Activated CD4-positive, alpha-beta memory T cell treated with anti-CD3 and anti-CD28 coated beads for 36 hours (primary cell): ENCODE data around the gene GALNT2. TPM values are rescaled to one million over a fixed set of nuclear protein-coding genes. Genes with fewer than 3 reads are reported as not detected.

Experiments used
- CTCF ChIA-PET: fragments of 350-600 bp; sonication (Branson Sonifier 250); formaldehyde crosslinking; loops from one replicate; lab custom pipeline; 2021; ENCODE audit warnings: antibody characterized with exemption, inconsistent platforms; lab: Charles Lee
- POLR2A ChIA-PET: fragments of 350-600 bp; sonication (Branson Sonifier 250); formaldehyde crosslinking; loops from one replicate; lab custom pipeline; 2021; ENCODE audit warnings: antibody characterized with exemption; lab: Charles Lee
- DNase-seq: peaks from one replicate; pipeline ENCODE4 v3.0.0-alpha.2; 2020
- H3K27ac Mint-ChIP-seq: one replicate; pipeline ENCODE4 v1.8.0; 2021; ENCODE audit warnings: mixed read lengths
- H3K27me3 Mint-ChIP-seq: one replicate; pipeline ENCODE4 v1.8.0; 2021; ENCODE audit warnings: mixed read lengths
- H3K36me3 Mint-ChIP-seq: one replicate; pipeline ENCODE4 v1.8.0; 2021; ENCODE audit warnings: mixed read lengths
- H3K4me1 Mint-ChIP-seq: one replicate; pipeline ENCODE4 v1.8.0; 2021; ENCODE audit warnings: low read depth, mixed read lengths
- H3K4me3 Mint-ChIP-seq: one replicate; pipeline ENCODE4 v1.8.0; 2021; ENCODE audit warnings: mild to moderate bottlenecking, mixed read lengths
- H3K9me3 Mint-ChIP-seq: one replicate; pipeline ENCODE4 v1.8.0; 2021; ENCODE audit warnings: mixed read lengths
- intact Hi-C: fragments of 100-400 bp; cut with micrococcal nuclease; formaldehyde crosslinking; loops from one replicate; pipeline ENCODE4 v1.15.1; 2023
- total RNA-seq, 2 experiments: library from RNA; stranded (reverse); gene quantifications; one replicate each; pipeline ENCODE4 v1.2.3, GENCODE V29; 2021

GALNT2 gene
- total RNA-seq, 2 experiments from 2014 or later: 49.5 to 51.0 TPM

DNA sequence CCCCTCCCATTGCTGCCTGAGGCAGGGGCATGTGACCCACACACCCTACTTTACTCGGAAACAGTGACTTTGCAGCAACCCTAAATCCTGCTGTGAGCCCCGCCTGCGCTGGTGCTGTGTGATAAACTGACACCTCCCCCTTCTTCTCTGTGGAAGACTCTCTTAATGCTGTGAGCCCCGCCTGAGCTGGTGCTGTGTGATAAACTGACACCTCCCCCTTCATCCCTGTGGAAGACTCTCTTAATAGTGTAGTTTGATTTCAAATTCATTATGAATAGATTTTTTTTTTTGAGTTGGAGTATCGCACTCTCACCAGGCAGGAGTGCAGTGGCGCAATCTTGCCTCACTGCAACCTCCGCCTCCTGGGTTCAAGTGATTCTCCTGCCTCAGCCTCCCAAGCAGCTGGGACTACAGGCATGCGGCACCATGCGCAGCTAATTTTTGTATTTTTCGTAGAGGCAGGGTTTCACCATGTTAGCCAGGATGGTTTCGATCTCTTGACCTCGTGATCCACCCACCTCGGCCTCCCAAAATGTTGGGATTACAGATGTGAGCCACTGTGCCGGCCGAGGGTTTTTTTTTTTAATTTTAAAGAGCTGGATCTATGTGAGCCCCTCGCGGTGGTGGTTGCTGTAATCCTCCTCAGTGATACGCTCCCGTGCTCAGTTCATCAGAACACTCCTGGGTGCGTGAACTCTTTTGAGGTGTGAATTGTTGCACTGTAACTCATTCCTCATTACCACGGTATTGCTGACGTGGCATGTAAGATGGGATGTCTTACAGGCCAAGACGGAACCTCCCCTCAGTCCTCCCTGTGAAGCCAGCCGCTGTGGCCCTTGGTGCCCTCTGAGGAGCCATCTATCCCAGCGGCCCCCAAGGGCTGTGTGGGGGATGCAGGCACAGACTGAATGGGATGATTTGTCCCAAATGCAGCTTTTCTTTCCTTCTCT lies 60.3 kb downstream of the GALNT2 start:
- H3K4me1 Mint-ChIP-seq: peaks cover 62% of the 10 kb centered on the region
- H3K9me3 Mint-ChIP-seq: no peaks in the 10 kb centered on the region
- no peak overlapping the region for H3K27ac Mint-ChIP-seq
- CTCF ChIA-PET: no interaction called here
- DNase-seq: peak; percentile 71
- peaks cover 3% of the 10 kb centered on the region for H3K36me3 Mint-ChIP-seq
- no peak overlapping the region for H3K4me3 Mint-ChIP-seq
- no peaks in the 10 kb centered on the region for H3K27me3 Mint-ChIP-seq
- POLR2A ChIA-PET: no interaction called here
- intact Hi-C loops: no loop called here

DNA sequence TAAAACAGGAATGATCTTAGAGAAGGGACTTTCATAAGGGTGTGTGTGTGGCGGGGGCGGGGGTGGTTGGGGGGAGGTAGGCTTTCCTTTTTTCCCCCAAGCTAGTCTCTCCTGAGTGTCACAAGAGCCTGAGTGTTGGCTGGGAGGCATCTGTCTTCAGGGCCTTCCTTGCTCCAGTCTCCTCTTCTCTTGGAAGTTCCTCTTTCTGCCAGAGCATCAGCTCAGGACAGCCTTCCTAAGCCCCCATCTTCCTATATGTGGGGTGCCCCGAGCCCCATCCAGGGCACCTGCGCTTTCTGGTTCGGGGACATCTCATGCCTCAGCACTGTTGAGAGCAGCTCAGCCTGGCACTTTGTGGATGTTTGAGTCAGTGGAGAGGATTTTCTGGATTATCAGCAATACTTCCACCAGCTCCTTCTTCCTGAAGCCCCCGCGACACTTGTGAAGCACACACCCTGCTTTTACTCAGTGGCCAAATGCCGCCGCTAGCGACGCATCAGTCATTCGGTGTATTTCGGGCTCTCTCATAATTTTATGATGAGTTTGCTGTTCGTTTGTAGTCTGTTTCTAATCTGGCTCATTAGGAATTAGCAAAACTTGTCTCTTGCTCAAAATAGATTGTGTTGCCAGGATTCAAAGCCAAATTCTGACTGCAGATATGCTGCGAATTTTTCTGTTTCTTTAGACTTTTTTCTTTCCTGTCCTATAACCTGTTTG lies 61.7 kb downstream of the GALNT2 start:
- H3K9me3 Mint-ChIP-seq: no peaks in the 10 kb centered on the region
- H3K36me3 Mint-ChIP-seq: no peaks in the 10 kb centered on the region
- CTCF ChIA-PET: interaction anchor here (0.6 kb wide), 1 partner anchor 25 kb away, joined by 4 read pairs; no protein-coding TSS in a partner anchor
- peaks cover 57% of the 10 kb centered on the region for H3K4me1 Mint-ChIP-seq
- no peak overlapping the region for H3K4me3 Mint-ChIP-seq
- POLR2A ChIA-PET: no interaction called here
- DNase-seq: no peak
- H3K27me3 Mint-ChIP-seq: no peaks in the 10 kb centered on the region
- no peak overlapping the region for H3K27ac Mint-ChIP-seq
- intact Hi-C loops: no loop called here

DNA sequence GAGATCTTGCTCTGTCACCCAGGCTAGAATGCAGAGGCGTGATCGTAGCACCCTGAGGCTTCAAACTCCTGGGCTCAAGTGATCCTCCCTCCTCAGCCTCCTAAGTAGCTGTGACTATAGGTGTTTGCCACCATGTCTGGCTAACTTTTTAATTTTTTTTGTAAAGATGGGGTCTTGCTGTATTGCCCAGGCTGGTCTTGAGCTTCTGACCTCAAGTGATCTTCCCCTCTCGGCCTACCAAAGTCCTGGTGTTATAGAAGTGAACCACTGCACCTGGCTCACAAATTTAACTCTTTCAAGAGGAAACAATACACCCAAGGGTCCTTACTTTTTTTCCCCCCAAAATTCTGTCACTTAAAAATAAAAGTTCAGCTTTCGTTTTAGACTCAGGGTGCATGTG lies 62.3 kb downstream of the GALNT2 start:
- ChIA-PET CTCF (no interaction called here), POLR2A (no interaction called here)
- no peaks in the 10 kb centered on the region for H3K9me3 Mint-ChIP-seq
- peaks cover 51% of the 10 kb centered on the region for H3K4me1 Mint-ChIP-seq
- H3K36me3 Mint-ChIP-seq: no peaks in the 10 kb centered on the region
- no peak for DNase-seq
- H3K27ac Mint-ChIP-seq: no peak overlapping the region
- no peaks in the 10 kb centered on the region for H3K27me3 Mint-ChIP-seq
- H3K4me3 Mint-ChIP-seq: no peak overlapping the region
- intact Hi-C loops: no loop called here

DNA sequence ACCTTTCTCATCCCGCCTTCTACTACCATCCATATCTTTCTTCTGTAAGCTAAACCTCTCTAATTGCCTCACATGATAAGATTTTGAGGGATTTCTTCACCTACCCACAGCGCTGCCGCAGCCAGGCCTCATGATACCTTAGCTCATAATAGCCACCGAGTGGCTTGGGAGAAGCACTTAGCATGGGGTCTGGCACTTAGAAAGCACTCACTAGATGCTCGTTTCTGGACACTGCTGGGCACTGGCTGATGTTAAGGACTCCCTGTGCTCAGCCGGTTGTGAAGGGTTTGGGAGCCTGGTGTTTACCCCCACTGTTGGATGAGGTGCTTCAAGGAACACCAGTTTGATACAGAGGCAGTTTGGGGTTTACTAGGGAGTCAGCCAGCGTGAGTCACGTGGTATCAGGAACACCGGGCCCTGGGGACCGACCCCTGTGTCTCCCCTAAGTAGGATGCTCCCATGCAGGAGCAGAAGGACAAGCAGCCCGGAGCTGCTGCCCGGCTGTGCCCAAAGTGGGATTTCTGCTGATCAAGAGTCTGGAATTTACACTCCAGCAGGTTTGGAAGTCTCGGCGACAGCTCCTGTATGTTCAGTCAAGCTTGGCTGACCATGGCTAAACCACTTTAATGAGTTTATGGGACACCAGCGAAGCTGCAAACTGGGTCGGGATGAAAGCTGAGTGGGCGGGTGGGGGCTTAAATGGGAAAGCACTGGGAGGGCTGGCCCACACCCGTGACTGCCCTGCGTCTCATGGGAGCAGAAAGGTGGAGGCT lies 63.3 kb downstream of the GALNT2 start:
- Mint-ChIP-seq H3K4me3 (no peak overlapping the region), H3K27me3 (no peaks in the 10 kb centered on the region), H3K9me3 (no peaks in the 10 kb centered on the region), H3K4me1 (peaks cover 47% of the 10 kb centered on the region), H3K36me3 (no peaks in the 10 kb centered on the region), H3K27ac (no peak overlapping the region)
- no peak for DNase-seq
- CTCF ChIA-PET: interaction anchor here (0.7 to 1.6 kb wide), 2 partner anchors 8 to 10 kb away, joined by 3 to 5 read pairs; no protein-coding TSS in a partner anchor
- POLR2A ChIA-PET: no interaction called here
- intact Hi-C loops: no loop called here

DNA sequence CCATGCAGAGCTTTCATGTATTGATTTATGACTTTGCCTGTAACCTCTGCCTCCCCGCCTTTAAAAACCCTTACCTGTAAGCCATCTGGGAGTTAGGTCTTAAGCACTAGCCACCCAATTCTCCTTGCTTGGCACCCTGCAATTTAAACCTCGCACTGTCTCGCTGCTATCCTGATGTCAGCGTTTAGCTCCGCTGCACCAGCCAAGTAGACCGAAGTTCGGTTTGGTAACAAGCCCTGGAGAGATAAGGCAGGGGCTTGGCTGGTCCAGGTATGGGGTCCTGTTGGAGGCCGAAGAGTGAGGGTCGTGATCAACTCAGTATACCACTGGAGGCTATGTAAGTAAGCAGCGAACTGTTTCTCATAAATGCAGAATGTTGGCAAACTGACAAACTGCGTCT lies 64.4 kb downstream of the GALNT2 start:
- no peaks in the 10 kb centered on the region for H3K36me3 Mint-ChIP-seq

DNA sequence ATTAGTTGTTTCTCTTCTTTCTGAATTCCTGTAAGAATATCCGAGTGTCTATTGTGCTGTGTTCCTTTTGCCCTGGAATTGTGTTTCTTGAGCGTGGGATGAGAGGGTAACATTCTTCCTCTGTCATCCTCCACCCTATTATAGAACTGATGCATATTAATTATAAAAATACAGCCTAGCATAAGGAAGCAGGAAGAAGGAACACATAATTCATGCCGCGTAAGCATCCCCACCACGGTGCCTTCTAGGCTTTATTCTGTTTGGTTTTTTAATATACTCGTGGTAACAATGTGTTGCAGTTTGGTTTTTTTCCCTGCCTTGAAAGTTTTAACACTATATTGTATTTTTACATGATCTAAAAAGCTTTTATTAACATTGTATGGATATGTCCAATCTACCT lies 65.7 kb downstream of the GALNT2 start:
- Mint-ChIP-seq H3K9me3 (no peaks in the 10 kb centered on the region), H3K4me1 (peaks cover 25% of the 10 kb centered on the region), H3K4me3 (no peak overlapping the region), H3K27ac (no peak overlapping the region), H3K27me3 (no peaks in the 10 kb centered on the region), H3K36me3 (no peaks in the 10 kb centered on the region)
- CTCF ChIA-PET: no interaction called here
- DNase-seq: no peak
- POLR2A ChIA-PET: interaction anchor here (0.7 kb wide), 1 partner anchor 418 kb away, joined by 3 read pairs; no protein-coding TSS in a partner anchor
- intact Hi-C loops: no loop called here

More for the DNA sequence above, 64.4 kb downstream of the GALNT2 start:
- H3K27ac Mint-ChIP-seq: no peak overlapping the region
- POLR2A ChIA-PET: no interaction called here
- no peak overlapping the region for H3K4me3 Mint-ChIP-seq
- no peak for DNase-seq
- intact Hi-C loops: no loop called here
- no peaks in the 10 kb centered on the region for H3K27me3 Mint-ChIP-seq
- CTCF ChIA-PET: interaction anchor here (0.7 to 1.6 kb wide), 2 partner anchors 9 to 11 kb away, joined by 3 to 5 read pairs; no protein-coding TSS in a partner anchor
- H3K9me3 Mint-ChIP-seq: no peaks in the 10 kb centered on the region
- H3K4me1 Mint-ChIP-seq: peaks cover 36% of the 10 kb centered on the region

DNA sequence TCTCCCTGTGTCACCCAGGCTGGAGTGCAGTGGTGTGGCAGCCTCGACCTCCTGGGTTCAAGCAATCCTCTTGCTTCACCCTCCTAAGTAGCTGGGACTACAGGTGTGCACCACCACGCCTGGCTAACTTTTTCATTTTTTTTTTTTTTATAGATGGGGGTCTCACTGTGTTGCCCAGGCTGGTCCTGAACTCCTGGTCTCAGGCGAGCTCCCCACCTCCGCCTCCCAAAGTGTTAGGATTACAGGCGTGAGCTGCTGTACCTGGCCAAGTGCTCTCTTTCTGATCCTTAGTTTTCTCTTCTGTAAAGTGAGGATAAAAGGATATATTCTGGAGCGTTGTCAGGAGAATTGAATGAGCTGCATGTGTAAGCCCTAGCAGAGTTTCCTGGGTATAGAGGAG lies 68.7 kb downstream of the GALNT2 start:
- H3K9me3 Mint-ChIP-seq: no peaks in the 10 kb centered on the region
- H3K27me3 Mint-ChIP-seq: no peaks in the 10 kb centered on the region
- no peak for DNase-seq
- ChIA-PET CTCF (no interaction called here), POLR2A (no interaction called here)
- H3K36me3 Mint-ChIP-seq: no peaks in the 10 kb centered on the region
- intact Hi-C loops: no loop called here
- H3K4me1 Mint-ChIP-seq: peaks cover 23% of the 10 kb centered on the region
- no peak overlapping the region for H3K4me3 Mint-ChIP-seq
- no peak overlapping the region for H3K27ac Mint-ChIP-seq

DNA sequence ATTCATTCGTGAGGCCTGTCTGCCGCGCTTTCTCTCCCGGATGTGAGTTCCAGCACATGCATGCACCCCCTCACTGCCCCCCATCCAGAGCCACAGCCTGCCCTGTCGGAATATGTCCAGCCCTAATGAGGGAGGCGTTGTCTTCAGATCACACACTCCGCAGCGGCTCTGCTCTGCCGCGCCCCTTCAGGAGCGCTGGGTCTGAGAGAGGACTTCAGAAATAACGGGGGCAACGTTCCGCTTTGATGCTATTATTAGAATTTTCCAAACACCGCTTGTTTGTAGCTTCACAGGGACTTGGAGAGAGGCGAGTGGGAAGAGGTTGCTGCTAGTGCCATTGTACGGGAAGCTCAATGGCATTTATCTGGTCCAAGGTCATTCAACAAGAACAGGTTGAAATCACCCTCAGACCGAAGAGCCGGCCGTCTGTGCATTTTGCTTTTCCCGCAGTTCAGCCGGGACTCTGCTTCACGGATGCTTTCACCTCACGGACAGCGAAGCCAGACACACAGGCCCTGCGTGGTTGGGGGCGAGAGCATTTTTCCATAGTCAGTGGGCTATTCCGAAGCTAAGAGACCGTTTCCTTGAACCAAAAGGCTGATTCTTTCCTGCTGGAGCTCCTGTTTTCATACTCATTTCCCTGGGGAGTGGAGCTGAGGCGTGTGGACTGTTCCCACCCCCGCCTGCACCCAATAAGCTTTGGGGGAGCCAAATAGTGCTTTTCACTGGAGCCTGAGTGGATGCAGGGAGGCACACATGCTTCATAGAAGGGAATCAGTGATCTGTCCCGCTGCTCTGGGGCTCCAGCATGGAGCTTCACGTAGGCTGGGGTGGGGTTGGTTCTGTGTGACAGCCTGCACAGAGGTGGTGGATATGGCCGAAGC lies 69.7 kb downstream of the GALNT2 start:
- ChIA-PET POLR2A (no interaction called here), CTCF (interaction anchor here (1.4 kb wide), 1 partner anchor 27 kb away, joined by 3 read pairs; no protein-coding TSS in a partner anchor)
- H3K27me3 Mint-ChIP-seq: no peaks in the 10 kb centered on the region
- H3K36me3 Mint-ChIP-seq: no peaks in the 10 kb centered on the region
- no peaks in the 10 kb centered on the region for H3K9me3 Mint-ChIP-seq
- DNase-seq: no peak
- no peak overlapping the region for H3K4me3 Mint-ChIP-seq
- intact Hi-C loops: no loop called here
- H3K4me1 Mint-ChIP-seq: peaks cover 31% of the 10 kb centered on the region
- no peak overlapping the region for H3K27ac Mint-ChIP-seq

DNA sequence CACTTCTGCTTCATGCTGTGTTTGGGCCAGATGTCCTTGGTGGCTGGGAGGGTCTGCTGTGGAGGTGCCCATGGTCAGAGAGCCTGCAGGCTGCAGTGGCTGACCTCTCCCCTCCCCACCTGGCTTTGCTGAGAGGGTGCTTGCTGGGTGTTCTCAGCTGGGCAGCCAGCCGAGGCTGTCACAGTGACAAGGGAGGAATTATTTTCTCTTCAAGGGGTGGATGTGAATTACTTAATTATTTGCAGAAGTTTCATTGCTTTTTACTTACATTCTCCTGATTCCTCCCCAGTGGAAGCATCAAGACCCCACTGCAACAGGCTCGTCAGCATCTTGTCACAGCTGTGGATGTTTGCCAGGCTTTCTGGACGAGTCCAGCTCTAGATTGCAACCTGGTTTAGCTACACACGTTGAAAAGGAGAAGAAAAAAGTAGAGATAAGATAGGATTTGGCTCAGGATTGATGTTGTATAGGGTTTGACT lies 70.3 kb downstream of the GALNT2 start:
- H3K27ac Mint-ChIP-seq: no peak overlapping the region
- intact Hi-C loops: no loop called here
- H3K9me3 Mint-ChIP-seq: no peaks in the 10 kb centered on the region
- ChIA-PET CTCF (interaction anchor here (1.4 kb wide), 1 partner anchor 28 kb away, joined by 3 read pairs; no protein-coding TSS in a partner anchor), POLR2A (no interaction called here)
- no peaks in the 10 kb centered on the region for H3K36me3 Mint-ChIP-seq
- H3K4me3 Mint-ChIP-seq: no peak overlapping the region
- H3K27me3 Mint-ChIP-seq: no peaks in the 10 kb centered on the region
- H3K4me1 Mint-ChIP-seq: peaks cover 27% of the 10 kb centered on the region
- no peak for DNase-seq

DNA sequence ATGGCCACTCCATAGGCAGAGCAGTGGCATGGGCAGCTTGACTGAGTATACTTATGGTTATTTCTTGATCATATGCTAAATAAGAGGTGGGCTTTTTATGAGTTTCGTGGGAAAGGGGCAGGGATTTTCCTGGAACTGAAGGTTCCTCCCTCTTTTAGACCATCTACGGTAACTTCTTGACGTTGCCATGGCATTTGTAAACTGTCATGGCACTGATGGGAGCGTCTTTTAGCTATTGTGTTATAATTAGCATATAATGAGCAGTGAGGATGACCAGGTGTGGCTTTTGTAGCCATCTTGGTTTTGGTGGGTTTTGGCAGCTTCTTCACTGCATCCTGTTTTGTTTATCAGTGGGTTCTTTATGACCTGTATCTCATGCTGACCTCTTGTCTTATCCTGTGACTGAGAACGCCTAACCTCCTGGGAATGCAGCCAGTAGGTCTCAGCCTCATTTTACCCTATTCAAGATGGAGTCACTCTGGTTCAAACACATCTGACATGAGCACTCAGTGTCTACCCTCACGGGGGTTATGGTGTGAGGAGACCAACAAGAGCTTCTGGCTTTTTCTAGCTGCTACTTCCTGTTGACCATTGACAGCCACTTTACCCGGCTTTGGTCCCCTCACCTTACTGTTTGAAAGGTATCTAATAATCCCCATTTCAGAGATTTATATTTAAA lies 71.7 kb downstream of the GALNT2 start:
- H3K27me3 Mint-ChIP-seq: no peaks in the 10 kb centered on the region
- no peaks in the 10 kb centered on the region for H3K9me3 Mint-ChIP-seq
- POLR2A ChIA-PET: no interaction called here
- no peaks in the 10 kb centered on the region for H3K36me3 Mint-ChIP-seq
- intact Hi-C loops: no loop called here
- DNase-seq: no peak
- H3K27ac Mint-ChIP-seq: no peak overlapping the region
- CTCF ChIA-PET: interaction anchor here (1.4 kb wide), 1 partner anchor 28 kb away, joined by 9 read pairs; no protein-coding TSS in a partner anchor
- H3K4me3 Mint-ChIP-seq: no peak overlapping the region
- peaks cover 25% of the 10 kb centered on the region for H3K4me1 Mint-ChIP-seq
